Activated naive CD4-positive, alpha-beta T cell treated with anti-CD3 and anti-CD28 coated beads, Interleukin-2, amount 50 U/mL, for 24 hours (primary cell): Measurements from ENCODE around the gene SPATA20.

Experiments used
- H3K27ac Mint-ChIP-seq: one replicate; pipeline ENCODE4 v1.8.0; 2021; ENCODE audit warnings: mild to moderate bottlenecking, mixed read lengths
- H3K27me3 Mint-ChIP-seq: one replicate; pipeline ENCODE4 v1.8.0; 2021; ENCODE audit warnings: mixed read lengths
- H3K36me3 Mint-ChIP-seq: one replicate; pipeline ENCODE4 v1.8.0; 2021; ENCODE audit warnings: mixed read lengths
- H3K4me1 Mint-ChIP-seq: one replicate; pipeline ENCODE4 v1.8.0; 2021; ENCODE audit warnings: mixed read lengths
- H3K4me3 Mint-ChIP-seq: one replicate; pipeline ENCODE4 v1.8.0; 2021; ENCODE audit warnings: mild to moderate bottlenecking, mixed read lengths
- H3K9me3 Mint-ChIP-seq: one replicate; pipeline ENCODE4 v1.8.0; 2021; ENCODE audit warnings: mixed read lengths

The SPATA20 gene

GRCh38 chr17:50514936-50515702 lies 31.9 kb upstream of the SPATA20 start:
- H3K4me1 Mint-ChIP-seq = peaks cover 26% of the 10 kb centered on the region
- no peaks in the 10 kb centered on the region for H3K36me3 Mint-ChIP-seq
- no peaks in the 10 kb centered on the region for H3K27me3 Mint-ChIP-seq
- no peak overlapping the region for H3K4me3 Mint-ChIP-seq
- H3K27ac Mint-ChIP-seq = no peak overlapping the region
- H3K9me3 Mint-ChIP-seq = no peaks in the 10 kb centered on the region

GRCh38 chr17:50517011-50517410 lies 30.0 kb upstream of the SPATA20 start:
- no peaks in the 10 kb centered on the region for H3K36me3 Mint-ChIP-seq
- no peaks in the 10 kb centered on the region for H3K9me3 Mint-ChIP-seq
- no peak overlapping the region for H3K27ac Mint-ChIP-seq
- no peaks in the 10 kb centered on the region for H3K27me3 Mint-ChIP-seq
- H3K4me1 Mint-ChIP-seq = peaks cover 11% of the 10 kb centered on the region
- H3K4me3 Mint-ChIP-seq = no peak overlapping the region

- H3K27ac Mint-ChIP-seq = no peak overlapping the region
- H3K9me3 Mint-ChIP-seq = no peaks in the 10 kb centered on the region
- peaks cover 11% of the 10 kb centered on the region for H3K4me1 Mint-ChIP-seq
- H3K36me3 Mint-ChIP-seq = no peaks in the 10 kb centered on the region
- no peaks in the 10 kb centered on the region for H3K27me3 Mint-ChIP-seq
- no peak overlapping the region for H3K4me3 Mint-ChIP-seq
Observed at GRCh38 chr17:50517504-50518383, 29.2 kb upstream of the SPATA20 start.

GRCh38 chr17:50518384-50519023 lies 28.5 kb upstream of the SPATA20 start:
- H3K36me3 Mint-ChIP-seq = no peaks in the 10 kb centered on the region
- no peaks in the 10 kb centered on the region for H3K27me3 Mint-ChIP-seq
- no peaks in the 10 kb centered on the region for H3K9me3 Mint-ChIP-seq

GRCh38 chr17:50519141-50519834 lies 27.7 kb upstream of the SPATA20 start:
- H3K27ac Mint-ChIP-seq = no peak overlapping the region
- no peak overlapping the region for H3K4me3 Mint-ChIP-seq
- H3K27me3 Mint-ChIP-seq = no peaks in the 10 kb centered on the region
- no peaks in the 10 kb centered on the region for H3K36me3 Mint-ChIP-seq
- no peaks in the 10 kb centered on the region for H3K9me3 Mint-ChIP-seq
- H3K4me1 Mint-ChIP-seq = peaks cover 11% of the 10 kb centered on the region

More at GRCh38 chr17:50518384-50519023, 28.5 kb upstream of the SPATA20 start:
- H3K4me1 Mint-ChIP-seq = peaks cover 11% of the 10 kb centered on the region
- H3K27ac Mint-ChIP-seq = no peak overlapping the region
- no peak overlapping the region for H3K4me3 Mint-ChIP-seq

- Mint-ChIP-seq H3K4me3 (no peak overlapping the region), H3K36me3 (no peaks in the 10 kb centered on the region), H3K4me1 (peaks cover 11% of the 10 kb centered on the region), H3K9me3 (no peaks in the 10 kb centered on the region), H3K27ac (no peak overlapping the region), H3K27me3 (no peaks in the 10 kb centered on the region)
Observed at GRCh38 chr17:50520483-50520882, 26.5 kb upstream of the SPATA20 start.

GRCh38 chr17:50521514-50521913 lies 25.5 kb upstream of the SPATA20 start:
- Mint-ChIP-seq H3K4me3 (no peak overlapping the region), H3K27ac (no peak overlapping the region), H3K4me1 (peaks cover 11% of the 10 kb centered on the region), H3K27me3 (no peaks in the 10 kb centered on the region), H3K9me3 (no peaks in the 10 kb centered on the region), H3K36me3 (no peaks in the 10 kb centered on the region)

- H3K27ac Mint-ChIP-seq = no peak overlapping the region
- no peaks in the 10 kb centered on the region for H3K4me1 Mint-ChIP-seq
- H3K36me3 Mint-ChIP-seq = no peaks in the 10 kb centered on the region
- H3K9me3 Mint-ChIP-seq = no peaks in the 10 kb centered on the region
- no peaks in the 10 kb centered on the region for H3K27me3 Mint-ChIP-seq
- H3K4me3 Mint-ChIP-seq = no peak overlapping the region
Observed at GRCh38 chr17:50522766-50523165, 24.2 kb upstream of the SPATA20 start.

- Mint-ChIP-seq H3K4me3 (no peak overlapping the region), H3K27ac (no peak overlapping the region)
Observed at GRCh38 chr17:50523208-50523607, 23.8 kb upstream of the SPATA20 start.

GRCh38 chr17:50524838-50525237 lies 22.1 kb upstream of the SPATA20 start:
- H3K27me3 Mint-ChIP-seq = peaks cover 7% of the 10 kb centered on the region
- no peaks in the 10 kb centered on the region for H3K9me3 Mint-ChIP-seq
- no peaks in the 10 kb centered on the region for H3K4me1 Mint-ChIP-seq
- no peak overlapping the region for H3K27ac Mint-ChIP-seq
- H3K36me3 Mint-ChIP-seq = no peaks in the 10 kb centered on the region
- no peak overlapping the region for H3K4me3 Mint-ChIP-seq

More at GRCh38 chr17:50523208-50523607, 23.8 kb upstream of the SPATA20 start:
- no peaks in the 10 kb centered on the region for H3K4me1 Mint-ChIP-seq
- H3K36me3 Mint-ChIP-seq = no peaks in the 10 kb centered on the region
- H3K9me3 Mint-ChIP-seq = no peaks in the 10 kb centered on the region
- no peaks in the 10 kb centered on the region for H3K27me3 Mint-ChIP-seq

- H3K27me3 Mint-ChIP-seq = peaks cover 22% of the 10 kb centered on the region
- H3K4me1 Mint-ChIP-seq = peaks cover 6% of the 10 kb centered on the region
- H3K9me3 Mint-ChIP-seq = no peaks in the 10 kb centered on the region
- H3K36me3 Mint-ChIP-seq = peaks cover 2% of the 10 kb centered on the region
- H3K27ac Mint-ChIP-seq = no peak overlapping the region
- H3K4me3 Mint-ChIP-seq = no peak overlapping the region
Observed at GRCh38 chr17:50527155-50527762, 19.7 kb upstream of the SPATA20 start.

- Mint-ChIP-seq H3K27me3 (peaks cover 22% of the 10 kb centered on the region), H3K9me3 (no peaks in the 10 kb centered on the region), H3K36me3 (peaks cover 2% of the 10 kb centered on the region), H3K4me3 (no peak overlapping the region), H3K27ac (no peak overlapping the region), H3K4me1 (peaks cover 11% of the 10 kb centered on the region)
Observed at GRCh38 chr17:50527949-50528474, 19.0 kb upstream of the SPATA20 start.

GRCh38 chr17:50529849-50530248 lies 17.1 kb upstream of the SPATA20 start:
- Mint-ChIP-seq H3K4me3 (no peak overlapping the region), H3K36me3 (peaks cover 2% of the 10 kb centered on the region), H3K9me3 (no peaks in the 10 kb centered on the region), H3K27me3 (peaks cover 34% of the 10 kb centered on the region), H3K4me1 (peaks cover 22% of the 10 kb centered on the region), H3K27ac (no peak overlapping the region)

GRCh38 chr17:50531428-50532025 lies 15.4 kb upstream of the SPATA20 start:
- peaks cover 37% of the 10 kb centered on the region for H3K27me3 Mint-ChIP-seq
- H3K4me3 Mint-ChIP-seq = no peak overlapping the region
- H3K4me1 Mint-ChIP-seq = peaks cover 22% of the 10 kb centered on the region
- peaks cover 2% of the 10 kb centered on the region for H3K36me3 Mint-ChIP-seq
- H3K27ac Mint-ChIP-seq = no peak overlapping the region
- no peaks in the 10 kb centered on the region for H3K9me3 Mint-ChIP-seq
